OCI-LY3 (cell line): ENCODE measurements around the gene ANAPC15.
"Not testable (repeated sequence)": the region's sequence is repeated elsewhere in the genome, so short reads cannot be mapped to it uniquely, and the experiment has no call there.

ENCODE experiments used
- EZH2phosphoT487 ChIP-seq: fragments of 200-600 bp; shearing (Covaris generic); IDR thresholded peaks from 2 replicates; pipeline ENCODE4 v1.6.1; 2018; ENCODE audit warnings: antibody characterized with exemption, mixed run types, low read depth
- TF ChIP-seq, protein P1 (sequence below): fragments of 200-600, 300-600 bp; sonication (generic); IDR thresholded peaks from 2 replicates; pipeline ENCODE4 v1.5.1; 2014; ENCODE audit warnings: antibody characterized with exemption, low read length, low read depth

DNA sequence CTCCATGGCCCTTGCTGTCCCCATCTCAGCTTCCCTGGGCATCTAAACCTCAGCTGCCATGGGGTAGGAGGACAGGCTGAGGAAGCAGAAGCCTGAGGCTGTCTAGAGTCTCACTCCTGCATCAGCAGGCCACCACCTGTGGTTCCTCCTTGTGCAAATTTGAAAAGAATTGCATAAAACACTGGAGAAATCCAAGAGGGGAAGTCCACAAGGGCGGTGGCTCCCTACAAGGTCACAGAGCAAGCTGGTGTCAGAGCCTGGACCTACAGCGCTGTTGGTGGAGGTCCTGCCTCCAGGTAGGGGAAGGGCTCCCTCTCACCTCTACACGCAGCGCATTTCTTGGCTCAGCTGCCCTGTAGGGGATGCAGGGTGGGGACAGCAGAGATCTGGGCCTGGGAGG, 23.0 kb upstream of the ANAPC15 start, which contains the start of gene FOLR3:
- not testable (repeated sequence) for TF ChIP-seq EZH2phosphoT487
- TF ChIP-seq, protein P1, sequence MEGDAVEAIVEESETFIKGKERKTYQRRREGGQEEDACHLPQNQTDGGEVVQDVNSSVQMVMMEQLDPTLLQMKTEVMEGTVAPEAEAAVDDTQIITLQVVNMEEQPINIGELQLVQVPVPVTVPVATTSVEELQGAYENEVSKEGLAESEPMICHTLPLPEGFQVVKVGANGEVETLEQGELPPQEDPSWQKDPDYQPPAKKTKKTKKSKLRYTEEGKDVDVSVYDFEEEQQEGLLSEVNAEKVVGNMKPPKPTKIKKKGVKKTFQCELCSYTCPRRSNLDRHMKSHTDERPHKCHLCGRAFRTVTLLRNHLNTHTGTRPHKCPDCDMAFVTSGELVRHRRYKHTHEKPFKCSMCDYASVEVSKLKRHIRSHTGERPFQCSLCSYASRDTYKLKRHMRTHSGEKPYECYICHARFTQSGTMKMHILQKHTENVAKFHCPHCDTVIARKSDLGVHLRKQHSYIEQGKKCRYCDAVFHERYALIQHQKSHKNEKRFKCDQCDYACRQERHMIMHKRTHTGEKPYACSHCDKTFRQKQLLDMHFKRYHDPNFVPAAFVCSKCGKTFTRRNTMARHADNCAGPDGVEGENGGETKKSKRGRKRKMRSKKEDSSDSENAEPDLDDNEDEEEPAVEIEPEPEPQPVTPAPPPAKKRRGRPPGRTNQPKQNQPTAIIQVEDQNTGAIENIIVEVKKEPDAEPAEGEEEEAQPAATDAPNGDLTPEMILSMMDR, result not testable (repeated sequence)
